NT2/D1 (cell line): ENCODE results near the gene LRRK1.

Experiments used
- DNase-seq: peaks from one replicate; pipeline ENCODE4 v3.0.0-alpha.2; 2011; ENCODE audit warnings: low read depth, low spot score
- H3K27me3 ChIP-seq: 2 replicates; pipeline ENCODE4 v1.6.0; 2011; ENCODE audit warnings: mild to moderate bottlenecking; ENCODE audit not compliant: insufficient read length, insufficient read depth
- H3K36me3 ChIP-seq: 2 replicates; pipeline ENCODE4 v1.6.1; 2011; ENCODE audit warnings: mild to moderate bottlenecking, low read length, mixed read lengths; ENCODE audit not compliant: insufficient read depth, insufficient read length
- H3K4me1 ChIP-seq: 2 replicates; pipeline ENCODE4 v1.5.1; 2011; ENCODE audit not compliant: insufficient read depth, insufficient read length
- H3K4me3 ChIP-seq: 2 replicates; pipeline ENCODE4 v1.5.1; 2011; ENCODE audit warnings: low read depth; ENCODE audit not compliant: insufficient read length
- H3K9ac ChIP-seq: 2 replicates; pipeline ENCODE4 v1.6.0; 2011; ENCODE audit warnings: low read depth; ENCODE audit not compliant: insufficient read length
- H3K9me3 ChIP-seq: 2 replicates; pipeline ENCODE4 v1.5.1; 2011; ENCODE audit warnings: mild to moderate bottlenecking, low read length; ENCODE audit not compliant: insufficient read depth
- SUZ12 ChIP-seq: IDR thresholded peaks from 2 replicates; pipeline ENCODE4 v1.6.1; 2011; ENCODE audit not compliant: insufficient read length, insufficient read depth; ENCODE audit errors: extremely low read depth
- YY1 ChIP-seq: IDR thresholded peaks from 2 replicates; pipeline ENCODE4 v1.6.1; 2011; ENCODE audit not compliant: insufficient read length, insufficient read depth
- ZNF274 ChIP-seq: IDR thresholded peaks from 2 replicates; pipeline ENCODE4 v1.6.1; 2011; ENCODE audit warnings: mild to moderate bottlenecking, low read depth, low read length

LRRK1 gene

GRCh38 chr15:100940767-100941379 is 21.7 kb downstream of the LRRK1 start:
- no peaks in the 10 kb centered on the region for H3K36me3 ChIP-seq
- no peaks in the 10 kb centered on the region for H3K27me3 ChIP-seq
- no peak overlapping the region for H3K4me3 ChIP-seq
- H3K4me1 ChIP-seq = no peaks in the 10 kb centered on the region
- H3K9ac ChIP-seq = no peak overlapping the region
- DNase-seq = no peak
- peaks cover 15% of the 10 kb centered on the region; the same call in 1 of the 2 replicates for H3K9me3 ChIP-seq
- TF ChIP-seq SUZ12 (no peak), YY1 (no peak), ZNF274 (no peak)

DNA sequence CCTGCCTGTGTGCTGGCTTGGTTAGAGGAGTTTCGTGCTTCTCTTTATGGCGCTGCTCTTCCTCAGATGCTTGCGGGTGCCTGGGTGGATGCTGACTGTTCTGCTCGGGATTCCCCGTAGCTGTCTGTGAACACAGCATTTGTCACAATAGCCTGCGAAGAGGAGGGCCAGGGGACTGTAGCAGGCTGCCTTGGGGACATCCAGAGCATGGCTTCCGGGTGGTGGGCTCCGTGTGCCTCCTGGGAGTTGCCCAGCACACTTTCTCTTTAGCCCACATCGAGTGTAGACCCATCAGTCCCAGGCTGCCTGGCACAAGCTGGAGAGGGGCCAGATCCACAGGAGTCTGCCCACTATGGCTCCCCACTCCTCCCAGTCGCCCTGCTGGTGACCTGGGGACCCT is 22.4 kb downstream of the LRRK1 start:
- TF ChIP-seq SUZ12 (no peak), YY1 (no peak), ZNF274 (no peak)
- Histone ChIP-seq H3K9me3 (peaks cover 8% of the 10 kb centered on the region; the same call in 1 of the 2 replicates), H3K27me3 (no peaks in the 10 kb centered on the region), H3K4me1 (no peaks in the 10 kb centered on the region), H3K4me3 (no peak overlapping the region), H3K36me3 (no peaks in the 10 kb centered on the region), H3K9ac (no peak overlapping the region)
- no peak for DNase-seq

GRCh38 chr15:100942656-100943425 is 23.7 kb downstream of the LRRK1 start:
- no peaks in the 10 kb centered on the region for H3K36me3 ChIP-seq

GRCh38 chr15:100944244-100944895 is 25.2 kb downstream of the LRRK1 start:
- Histone ChIP-seq H3K4me1 (no peaks in the 10 kb centered on the region), H3K9me3 (peaks cover 6% of the 10 kb centered on the region; the same call in 1 of the 2 replicates), H3K27me3 (no peaks in the 10 kb centered on the region), H3K9ac (no peak overlapping the region), H3K4me3 (no peak overlapping the region), H3K36me3 (no peaks in the 10 kb centered on the region)
- no peak for TF ChIP-seq SUZ12
- no peak for DNase-seq

More at GRCh38 chr15:100942656-100943425, 23.7 kb downstream of the LRRK1 start:
- Histone ChIP-seq H3K27me3 (no peaks in the 10 kb centered on the region), H3K4me3 (no peak overlapping the region), H3K9me3 (peaks cover 6% of the 10 kb centered on the region; the same call in 1 of the 2 replicates), H3K4me1 (no peaks in the 10 kb centered on the region), H3K9ac (no peak overlapping the region)
- TF ChIP-seq YY1 (no peak), ZNF274 (no peak), SUZ12 (no peak)
- DNase-seq = no peak

- DNase-seq = no peak
- H3K4me3 ChIP-seq = no peak overlapping the region
- H3K9ac ChIP-seq = no peak overlapping the region
- H3K36me3 ChIP-seq = no peaks in the 10 kb centered on the region
- TF ChIP-seq ZNF274 = no peak
- TF ChIP-seq YY1 = no peak
- no peak for TF ChIP-seq SUZ12
- H3K4me1 ChIP-seq = no peaks in the 10 kb centered on the region
- no peaks in the 10 kb centered on the region for H3K27me3 ChIP-seq
- peaks cover 6% of the 10 kb centered on the region; the same call in 1 of the 2 replicates for H3K9me3 ChIP-seq
Observed at GRCh38 chr15:100944986-100945385, 25.8 kb downstream of the LRRK1 start.

GRCh38 chr15:100947760-100948429 is 28.7 kb downstream of the LRRK1 start:
- DNase-seq = no peak
- Histone ChIP-seq H3K36me3 (no peaks in the 10 kb centered on the region), H3K9ac (no peak overlapping the region), H3K4me1 (no peaks in the 10 kb centered on the region), H3K27me3 (no peaks in the 10 kb centered on the region), H3K9me3 (no peaks in the 10 kb centered on the region), H3K4me3 (no peak overlapping the region)
- TF ChIP-seq YY1 = no peak
- no peak for TF ChIP-seq SUZ12
- TF ChIP-seq ZNF274 = no peak

DNA sequence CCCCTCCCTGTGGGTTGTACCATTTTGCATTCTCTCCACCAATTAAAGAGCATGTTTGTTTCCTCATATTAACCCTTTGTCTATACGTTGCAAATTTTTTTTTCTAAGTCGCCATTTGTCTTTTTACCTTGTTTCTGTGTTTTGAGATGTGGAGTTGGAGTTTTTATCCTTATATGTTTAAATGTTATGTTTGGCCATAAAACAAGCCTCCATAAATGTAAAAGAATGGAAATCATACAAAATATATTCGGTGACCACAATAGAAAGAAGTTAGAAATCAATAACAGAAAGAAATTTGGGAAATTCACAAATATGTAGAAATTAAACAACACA is 29.2 kb downstream of the LRRK1 start:
- Histone ChIP-seq H3K9me3 (no peaks in the 10 kb centered on the region), H3K27me3 (no peaks in the 10 kb centered on the region), H3K9ac (no peak overlapping the region), H3K36me3 (no peaks in the 10 kb centered on the region), H3K4me3 (no peak overlapping the region), H3K4me1 (no peaks in the 10 kb centered on the region)
- no peak for DNase-seq
- TF ChIP-seq ZNF274 = no peak
- TF ChIP-seq YY1 = no peak
- TF ChIP-seq SUZ12 = no peak
